HepG2 (cell line): ENCODE results near the gene NKX1-2.

Source experiments
- ZNF225 ChIP-seq: sonication (generic); formaldehyde crosslinking; IDR thresholded peaks from 2 replicates; pipeline ENCODE4 v1.4.0; 2020; ENCODE audit warnings: mild to moderate bottlenecking, missing genetic modification reagents
- TF ChIP-seq, protein P1 (sequence below), 2 experiments: sonication (generic) in 1 of 2; formaldehyde crosslinking in 1 of 2; IDR thresholded peaks; 2 replicates each; pipeline versions ENCODE4 v1.5.1 to v1.6.1; 2011 to 2020; ENCODE audit warnings: borderline replicate concordance in 1 of 2, low read depth in 1 of 2, low read length in 1 of 2, mild to moderate bottlenecking in 1 of 2, missing genetic modification reagents in 1 of 2, moderate library complexity in 1 of 2

DNA sequence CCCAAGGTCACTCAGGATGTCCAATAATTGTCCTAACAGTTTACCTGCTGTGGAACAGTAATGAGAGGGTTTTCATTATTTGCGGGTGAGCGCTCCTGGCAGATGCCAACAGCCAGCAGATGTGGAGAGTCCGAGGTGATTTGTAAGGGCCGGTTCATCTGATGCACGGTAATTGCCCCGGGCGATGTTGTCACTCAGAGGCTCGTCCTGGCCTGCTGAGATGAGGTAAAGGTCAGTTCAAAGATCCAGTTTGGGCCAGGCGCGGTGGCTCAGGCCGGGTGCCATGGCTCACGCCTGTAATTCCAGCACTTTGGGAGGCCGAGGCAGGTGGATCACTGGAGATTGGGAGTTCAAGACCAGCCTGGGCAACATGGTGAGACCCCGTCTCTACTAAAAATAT is 28.7 kb upstream of the NKX1-2 start:
- TF ChIP-seq, protein P1, sequence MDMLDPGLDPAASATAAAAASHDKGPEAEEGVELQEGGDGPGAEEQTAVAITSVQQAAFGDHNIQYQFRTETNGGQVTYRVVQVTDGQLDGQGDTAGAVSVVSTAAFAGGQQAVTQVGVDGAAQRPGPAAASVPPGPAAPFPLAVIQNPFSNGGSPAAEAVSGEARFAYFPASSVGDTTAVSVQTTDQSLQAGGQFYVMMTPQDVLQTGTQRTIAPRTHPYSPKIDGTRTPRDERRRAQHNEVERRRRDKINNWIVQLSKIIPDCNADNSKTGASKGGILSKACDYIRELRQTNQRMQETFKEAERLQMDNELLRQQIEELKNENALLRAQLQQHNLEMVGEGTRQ (IDR thresholded peaks at IDR 0.05; ENCODE audit: low read depth, low read length), result no peak
- TF ChIP-seq, protein P1 (CRISPR knock-in tag; IDR thresholded peaks at IDR 0.05; ENCODE audit: borderline replicate concordance), result no peak
- TF ChIP-seq ZNF225 (CRISPR knock-in tag), result no peak
